ENCODE data around the gene OR8A1. TPM values are rescaled to one million over a fixed set of nuclear protein-coding genes. Genes with fewer than 3 reads are reported as not detected.

The OR8A1 gene
- total RNA-seq, 1 experiment from 2014 or later = not detected

- no peak overlapping the region for H2BK15ac ChIP-seq (ENCODE audit: low read depth, low read length)
- H3K36me3 Mint-ChIP-seq (ENCODE audit: insufficient read depth in 1 of 3, low read depth in 3 of 3) = no peaks in the 10 kb centered on the region
- H3K79me1 ChIP-seq (ENCODE audit: insufficient read depth, low read depth, low read length, poor library complexity, severe bottlenecking) = no peaks in the 10 kb centered on the region
- H2AK5ac ChIP-seq (ENCODE audit: insufficient read length, low read length) = no peak overlapping the region
- H3T11ph ChIP-seq (ENCODE audit: low read length) = no peak overlapping the region
- no peak overlapping the region for H3K23ac ChIP-seq (ENCODE audit: insufficient read length, low read depth, low read length)
- no peak overlapping the region for H3K27ac Mint-ChIP-seq
- no peaks in the 10 kb centered on the region for H4K20me1 ChIP-seq (ENCODE audit: control insufficient read depth, insufficient read depth, insufficient read length)
- H4K8ac ChIP-seq (replicated peaks; ENCODE audit: insufficient read length, low read depth, low read length) = no peak overlapping the region
- no peaks in the 10 kb centered on the region for H3K23me2 ChIP-seq (ENCODE audit: insufficient read length, low read depth, low read length, poor library complexity, severe bottlenecking)
- no peak overlapping the region for H3K4ac ChIP-seq (ENCODE audit: low read depth, low read length)
- H3K4me3 Mint-ChIP-seq = no peak overlapping the region
- H3K4me1 ChIP-seq (ENCODE audit: insufficient read depth, low read length) = no peaks in the 10 kb centered on the region
- no peak overlapping the region for H3K27ac ChIP-seq (ENCODE audit: insufficient read length, low read depth, low read length)
- no peak overlapping the region for H4K5ac ChIP-seq (ENCODE audit: insufficient read length, low read depth, low read length)
- no peak overlapping the region for H2AFZ ChIP-seq (ENCODE audit: low read length)
- no peaks in the 10 kb centered on the region for H3K27me3 ChIP-seq (ENCODE audit: insufficient read depth, low read length)
- no peak overlapping the region for H4K91ac ChIP-seq (ENCODE audit: insufficient read length, low read depth, low read length)
- peak; percentile 46 for DNase-seq
- H3K9me3 Mint-ChIP-seq = no peaks in the 10 kb centered on the region
- no peak overlapping the region for H3K14ac ChIP-seq (ENCODE audit: insufficient read depth, low read length)
- H2BK120ac ChIP-seq (ENCODE audit: low read depth, low read length, poor library complexity, severe bottlenecking) = no peak overlapping the region
- TF ChIP-seq CTCF (conservative IDR thresholded peaks at IDR 0.05) = peak; percentile 73
- H3K9me3 ChIP-seq (ENCODE audit: control insufficient read depth, low read depth, low read length) = no peaks in the 10 kb centered on the region
- H3K4me2 ChIP-seq (ENCODE audit: insufficient read depth, insufficient read length, low read length) = no peak overlapping the region
- 0 out of 4 replicates have a peak, but pooled peaks cover 0 to 3% of the 10 kb centered on the region in 2 experiments for H3K4me1 Mint-ChIP-seq
- no peak overlapping the region for H3K9ac ChIP-seq (ENCODE audit: extremely low read depth, insufficient read length, low read length)
- no peak overlapping the region for H3K56ac ChIP-seq (ENCODE audit: insufficient read length, low read depth, low read length)
- no peaks in the 10 kb centered on the region for H3K79me2 ChIP-seq (ENCODE audit: insufficient read depth, low read length)
- no peak overlapping the region for H2BK20ac ChIP-seq (ENCODE audit: low read depth, low read length, poor library complexity, severe bottlenecking)
- no peak overlapping the region for H2BK12ac ChIP-seq (ENCODE audit: insufficient read length, low read depth, low read length)
- no CpG with 5 or more reads among the region's 3 CpGs for WGBS (ENCODE audit: extremely low coverage, insufficient read length, low lambda C conversion rate)
- H3K18ac ChIP-seq (ENCODE audit: insufficient read length, low read depth, low read length) = no peak overlapping the region
- H3K27me3 Mint-ChIP-seq (ENCODE audit: low read depth) = no peaks in the 10 kb centered on the region
- H2BK5ac ChIP-seq (ENCODE audit: insufficient read length, low read length) = no peak overlapping the region
These were observed 16.6 kb downstream of the OR8A1 start for GRCh38 chr11:124586238-124586860.

All from H9 (cell line).